Neuronal stem cell (in vitro differentiated cells): ENCODE measurements around the gene SLC16A10.

ENCODE experiments used
- DNase-seq: peaks from one replicate; pipeline ENCODE4 v3.0.0-alpha.2; 2013; ENCODE audit warnings: low spot score
- H2AFZ ChIP-seq: one replicate; pipeline ENCODE4 v1.6.1; 2013; ENCODE audit warnings: mild to moderate bottlenecking, low read length, inconsistent platforms
- H2AK5ac ChIP-seq: 2 replicates; pipeline ENCODE4 v1.6.1; 2013; ENCODE audit warnings: low read depth, mild to moderate bottlenecking, inconsistent platforms, low read length, moderate library complexity, mixed read lengths
- H2BK120ac ChIP-seq: 2 replicates; pipeline ENCODE4 v1.6.1; 2013; ENCODE audit warnings: low read depth, mild to moderate bottlenecking, inconsistent platforms, low read length, moderate library complexity, mixed read lengths
- H2BK12ac ChIP-seq: one replicate; pipeline ENCODE4 v1.6.1; 2013; ENCODE audit warnings: low read length, inconsistent platforms
- H2BK15ac ChIP-seq: 2 replicates; pipeline ENCODE4 v1.6.1; 2013; ENCODE audit warnings: mild to moderate bottlenecking, low read length, inconsistent platforms, mixed read lengths
- H2BK5ac ChIP-seq: one replicate; pipeline ENCODE4 v1.6.1; 2013; ENCODE audit warnings: inconsistent platforms, mild to moderate bottlenecking, low read length, moderate library complexity
- H3K14ac ChIP-seq: one replicate; pipeline ENCODE4 v1.6.1; 2013; ENCODE audit warnings: low read length, inconsistent platforms
- H3K18ac ChIP-seq: 2 replicates; pipeline ENCODE4 v1.6.1; 2013; ENCODE audit warnings: low read length, inconsistent platforms
- H3K23ac ChIP-seq: 2 replicates; pipeline ENCODE4 v1.6.1; 2013; ENCODE audit warnings: low read depth, mild to moderate bottlenecking, mixed read lengths, low read length, inconsistent platforms; ENCODE audit not compliant: poor library complexity
- H3K27ac ChIP-seq: replicated peaks from 3 replicates; pipeline ENCODE4 v1.5.1; 2013; ENCODE audit warnings: low read length, inconsistent platforms
- H3K27me3 ChIP-seq, 3 experiments: 2 replicates each; pipeline ENCODE4 v1.6.1; 2013; ENCODE audit warnings: low read length in 3 of 3, mild to moderate bottlenecking in 2 of 3, inconsistent platforms in 1 of 3, low read depth in 1 of 3, mixed read lengths in 1 of 3, moderate library complexity in 1 of 3; ENCODE audit not compliant: control insufficient read depth in 3 of 3, insufficient read depth in 3 of 3
- H3K36me3 ChIP-seq, 2 donors: replicated peaks in 1 of 2; 2 replicates each; pipeline ENCODE4 v1.6.1; 2013; ENCODE audit warnings: low read length in 2 of 2; ENCODE audit not compliant: control insufficient read depth in 2 of 2, insufficient read depth in 2 of 2
- H3K4ac ChIP-seq: 2 replicates; pipeline ENCODE4 v1.6.1; 2013; ENCODE audit warnings: inconsistent platforms, mild to moderate bottlenecking, low read length, moderate library complexity
- H3K4me1 ChIP-seq, 2 donors: 1 replicate in 1 of 2; 2 replicates in 1 of 2; pipeline ENCODE4 v1.6.1; 2013; ENCODE audit warnings: low read length in 2 of 2, low read depth in 1 of 2; ENCODE audit not compliant: control insufficient read depth in 2 of 2, insufficient read depth in 1 of 2
- H3K4me2 ChIP-seq: one replicate; pipeline ENCODE4 v1.6.1; 2013; ENCODE audit warnings: mild to moderate bottlenecking, low read length, inconsistent platforms; ENCODE audit not compliant: insufficient read depth, poor library complexity, severe bottlenecking
- H3K4me3 ChIP-seq, 2 donors: 2 replicates each; pipeline ENCODE4 v1.5.1; 2013; ENCODE audit warnings: low read length in 2 of 2, mild to moderate bottlenecking in 2 of 2, inconsistent platforms in 1 of 2, moderate library complexity in 1 of 2
- H3K79me1 ChIP-seq: one replicate; pipeline ENCODE4 v1.6.1; 2013; ENCODE audit warnings: low read depth, mild to moderate bottlenecking, inconsistent platforms, low read length, moderate library complexity
- H3K9ac ChIP-seq: one replicate; pipeline ENCODE4 v1.6.1; 2013; ENCODE audit warnings: mild to moderate bottlenecking, low read depth, low read length, inconsistent platforms; ENCODE audit not compliant: poor library complexity
- H3K9me3 ChIP-seq, 2 donors: replicated peaks in 1 of 2; 2 replicates each; pipeline versions ENCODE3 to v1.6.1; 2013; ENCODE audit warnings: low read length in 2 of 2, mild to moderate bottlenecking in 2 of 2, inconsistent platforms in 1 of 2, low read depth in 1 of 2, mixed read lengths in 1 of 2, moderate library complexity in 1 of 2; ENCODE audit not compliant: control insufficient read depth in 2 of 2, insufficient read depth in 1 of 2
- H4K8ac ChIP-seq: one replicate; pipeline ENCODE4 v1.6.1; 2013; ENCODE audit warnings: low read depth, mild to moderate bottlenecking, inconsistent platforms, low read length, moderate library complexity
- H4K91ac ChIP-seq: one replicate; pipeline ENCODE4 v1.6.1; 2013; ENCODE audit warnings: low read length, low read depth, mild to moderate bottlenecking, inconsistent platforms; ENCODE audit not compliant: poor library complexity
- WGBS, 2 donors: extraction: QIAGEN DNeasy Blood & Tissue Kit; methylation state at CpG; one replicate each; pipeline ENCODE4 v1.1.7; 2013; ENCODE audit warnings: missing lambda C conversion rate in 2 of 2, mixed read lengths in 1 of 2; ENCODE audit not compliant: insufficient read length in 2 of 2, insufficient replicate concordance in 1 of 2; ENCODE audit errors: extremely low coverage in 2 of 2; 5-methylcytosine and 5-hydroxymethylcytosine counted together

Gene SLC16A10

DNA sequence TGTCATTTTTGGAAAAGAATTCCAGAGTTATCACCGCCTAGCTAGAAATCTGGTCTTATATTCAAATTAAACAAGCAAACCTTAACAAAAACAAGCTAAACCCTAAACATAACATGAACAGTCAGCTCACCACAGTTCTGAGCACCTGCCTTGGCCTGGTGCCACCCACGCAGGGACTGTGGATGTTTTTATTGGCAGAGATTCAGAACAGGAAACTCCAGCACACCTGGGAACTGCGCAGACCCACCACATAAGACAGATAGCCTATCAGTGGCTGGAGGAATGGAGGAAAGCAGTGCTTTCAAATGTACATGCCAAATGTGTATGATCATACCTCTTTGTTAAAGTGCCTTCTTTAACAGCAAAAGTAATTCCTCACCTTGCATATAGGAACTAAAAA lies 8.9 kb downstream of the SLC16A10 start:
- H4K91ac ChIP-seq: no peak overlapping the region
- WGBS, 2 donors: no CpG with 5 or more reads among the region's 3 CpGs

DNA sequence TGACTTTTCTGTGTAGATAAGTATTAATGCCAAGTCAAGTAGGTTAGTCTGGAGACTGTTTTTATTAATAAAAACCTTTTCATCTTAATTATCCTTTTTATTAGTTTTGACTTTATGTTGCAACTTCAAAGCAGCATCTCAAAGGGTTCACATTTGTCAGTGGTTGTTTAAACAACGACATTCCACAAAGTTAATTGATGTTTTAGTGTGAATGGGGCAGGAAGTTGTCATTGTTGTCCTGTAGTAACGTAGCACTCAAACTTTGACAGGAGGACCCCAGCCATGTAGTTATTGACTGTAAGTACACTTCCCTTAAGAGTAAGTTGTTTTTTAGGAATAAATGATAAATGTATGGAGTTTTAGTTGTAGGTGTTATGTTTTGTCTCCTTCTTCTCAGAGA lies 11.3 kb downstream of the SLC16A10 start:
- Histone ChIP-seq H3K27me3 (peaks cover 0 to 14% (median 0%) of the 10 kb centered on the region in 3 experiments), H2AFZ (no peak overlapping the region), H4K91ac (no peak overlapping the region), H3K9ac (no peak overlapping the region), H2BK15ac (no peak overlapping the region), H3K9me3 (no peaks in the 10 kb centered on the region), H3K18ac (no peak overlapping the region), H2BK120ac (no peak overlapping the region), H3K4me3 (no peak overlapping the region), H4K8ac (no peak overlapping the region), H2AK5ac (no peak overlapping the region), H3K4me1 (no peaks in the 10 kb centered on the region), H3K23ac (no peak overlapping the region), H3K14ac (no peak overlapping the region), H3K4me2 (no peak overlapping the region), H3K79me1 (no peaks in the 10 kb centered on the region), H3K36me3 (no peaks in the 10 kb centered on the region), H3K4ac (no peak overlapping the region), H3K27ac (no peak overlapping the region), H2BK5ac (no peak overlapping the region), H2BK12ac (no peak overlapping the region)
- DNase-seq: no peak
- no CpG with 5 or more reads among the region's 2 CpGs for WGBS, 2 donors

More for the DNA sequence above, 8.9 kb downstream of the SLC16A10 start:
- DNase-seq: no peak
- H3K9ac ChIP-seq: no peak overlapping the region
- H2BK5ac ChIP-seq: no peak overlapping the region
- peaks cover 0 to 22% (median 0%) of the 10 kb centered on the region in 3 experiments for H3K27me3 ChIP-seq
- no peak overlapping the region for H3K4ac ChIP-seq
- H3K27ac ChIP-seq: no peak overlapping the region
- H3K4me2 ChIP-seq: no peak overlapping the region
- H2AK5ac ChIP-seq: no peak overlapping the region
- H4K8ac ChIP-seq: no peak overlapping the region
- no peak overlapping the region for H2BK15ac ChIP-seq
- H2AFZ ChIP-seq: no peak overlapping the region
- H3K79me1 ChIP-seq: no peaks in the 10 kb centered on the region
- no peak overlapping the region for H3K23ac ChIP-seq
- no peaks in the 10 kb centered on the region for H3K9me3 ChIP-seq
- H3K4me1 ChIP-seq: no peaks in the 10 kb centered on the region
- no peak overlapping the region for H3K4me3 ChIP-seq
- no peak overlapping the region for H2BK12ac ChIP-seq
- H3K36me3 ChIP-seq: no peaks in the 10 kb centered on the region
- no peak overlapping the region for H2BK120ac ChIP-seq
- no peak overlapping the region for H3K18ac ChIP-seq
- no peak overlapping the region for H3K14ac ChIP-seq

DNA sequence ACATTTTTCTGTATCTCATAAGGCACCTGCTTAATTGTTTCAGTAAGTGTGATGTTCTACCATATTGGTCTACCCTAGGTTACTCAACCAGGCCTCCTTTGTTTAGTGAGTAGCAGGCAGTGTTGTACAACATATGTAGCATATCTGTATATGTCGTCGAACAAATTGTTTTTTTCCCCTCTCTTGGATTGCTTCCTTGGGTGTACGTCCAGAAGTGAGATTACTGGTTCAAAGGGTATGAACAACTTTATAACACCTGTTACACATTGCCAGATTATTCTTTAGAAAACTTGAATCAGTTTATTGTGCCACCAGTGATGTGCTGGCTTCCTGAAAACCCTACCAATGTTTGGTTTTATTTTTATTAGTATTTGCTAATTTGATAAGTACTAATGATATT lies 14.7 kb downstream of the SLC16A10 start:
- Histone ChIP-seq H2BK120ac (no peak overlapping the region), H3K23ac (no peak overlapping the region), H3K27me3 (peaks cover 0 to 7% (median 0%) of the 10 kb centered on the region in 3 experiments), H3K4me2 (no peak overlapping the region), H3K4me1 (no peaks in the 10 kb centered on the region), H3K79me1 (no peaks in the 10 kb centered on the region), H3K36me3 (no peaks in the 10 kb centered on the region), H3K4ac (no peak overlapping the region), H2BK5ac (no peak overlapping the region), H3K9me3 (peaks cover 0 to 4% of the 10 kb centered on the region in 2 donors), H2AK5ac (no peak overlapping the region), H2AFZ (no peak overlapping the region), H2BK15ac (no peak overlapping the region), H3K9ac (no peak overlapping the region), H4K91ac (no peak overlapping the region), H4K8ac (no peak overlapping the region), H3K4me3 (no peak overlapping the region), H3K18ac (no peak overlapping the region), H2BK12ac (no peak overlapping the region), H3K14ac (no peak overlapping the region), H3K27ac (no peak overlapping the region)
- no CpG with 5 or more reads among the region's 3 CpGs for WGBS, 2 donors
- no peak for DNase-seq

DNA sequence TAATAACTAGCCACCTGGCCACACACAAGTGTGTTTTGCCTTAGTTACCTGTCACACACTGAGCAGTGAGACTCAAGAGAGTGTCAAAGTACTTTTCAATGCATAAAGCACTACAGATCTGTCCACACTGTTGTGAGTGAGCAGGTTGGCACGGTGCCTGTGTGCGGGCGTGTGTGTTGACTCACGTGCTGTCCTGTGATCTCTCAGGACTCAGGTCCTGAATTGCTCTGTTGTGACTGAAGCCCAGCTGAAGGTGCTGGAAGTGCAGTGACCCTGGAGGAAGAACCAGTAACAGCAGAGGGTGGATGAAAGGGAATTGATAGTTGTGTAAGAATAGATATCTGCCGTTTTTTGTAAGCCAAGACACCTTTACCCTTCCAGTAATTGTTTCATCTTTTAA lies 18.3 kb downstream of the SLC16A10 start:
- Histone ChIP-seq H3K36me3 (no peaks in the 10 kb centered on the region), H3K23ac (no peak overlapping the region), H2BK120ac (no peak overlapping the region), H2BK5ac (no peak overlapping the region), H4K8ac (no peak overlapping the region), H3K4me1 (no peaks in the 10 kb centered on the region), H3K27ac (no peak overlapping the region), H2AK5ac (no peak overlapping the region), H4K91ac (no peak overlapping the region), H2BK12ac (no peak overlapping the region), H3K4me3 (no peak overlapping the region), H3K79me1 (no peaks in the 10 kb centered on the region), H3K4ac (no peak overlapping the region), H3K27me3 (peaks cover 0 to 7% (median 0%) of the 10 kb centered on the region in 3 experiments), H3K18ac (no peak overlapping the region), H2AFZ (no peak overlapping the region), H2BK15ac (no peak overlapping the region), H3K9me3 (peaks cover 0 to 9% of the 10 kb centered on the region in 2 donors), H3K9ac (no peak overlapping the region), H3K14ac (no peak overlapping the region), H3K4me2 (no peak overlapping the region)
- DNase-seq: no peak
- WGBS, 2 donors: no CpG with 5 or more reads among the region's 5 CpGs
